IPS-20b (cell line): ENCODE measurements around the gene ADAMTS3.
A peak's percentile ranks its signal among the peaks of the same experiment; 100 is the strongest.

ENCODE experiments used
- H3K27ac ChIP-seq: one replicate; pipeline ENCODE4 v1.5.1; 2013; ENCODE audit warnings: low read length
- H3K27me3 ChIP-seq: 2 replicates; pipeline ENCODE4 v1.6.1; 2013; ENCODE audit warnings: mild to moderate bottlenecking, low read length, inconsistent platforms; ENCODE audit not compliant: insufficient read depth
- H3K36me3 ChIP-seq: 2 replicates; pipeline ENCODE4 v1.6.1; 2013; ENCODE audit warnings: low read depth, mild to moderate bottlenecking, inconsistent platforms, low read length, moderate library complexity; ENCODE audit not compliant: insufficient read depth
- H3K4me1 ChIP-seq: 2 replicates; pipeline ENCODE4 v1.6.1; 2013; ENCODE audit warnings: mild to moderate bottlenecking, control low read depth, inconsistent platforms, low read length, moderate library complexity; ENCODE audit not compliant: insufficient read depth
- H3K4me3 ChIP-seq: 2 replicates; pipeline ENCODE4 v1.5.1; 2013; ENCODE audit warnings: mild to moderate bottlenecking, low read length, inconsistent platforms
- H3K9ac ChIP-seq: 2 replicates; pipeline ENCODE4 v1.6.1; 2013; ENCODE audit warnings: low read depth, mild to moderate bottlenecking, inconsistent platforms, low read length, moderate library complexity
- H3K9me3 ChIP-seq: 2 replicates; pipeline ENCODE4 v1.6.1; 2013; ENCODE audit warnings: mild to moderate bottlenecking, low read depth, low read length, inconsistent platforms; ENCODE audit not compliant: insufficient read depth

ADAMTS3 gene

DNA sequence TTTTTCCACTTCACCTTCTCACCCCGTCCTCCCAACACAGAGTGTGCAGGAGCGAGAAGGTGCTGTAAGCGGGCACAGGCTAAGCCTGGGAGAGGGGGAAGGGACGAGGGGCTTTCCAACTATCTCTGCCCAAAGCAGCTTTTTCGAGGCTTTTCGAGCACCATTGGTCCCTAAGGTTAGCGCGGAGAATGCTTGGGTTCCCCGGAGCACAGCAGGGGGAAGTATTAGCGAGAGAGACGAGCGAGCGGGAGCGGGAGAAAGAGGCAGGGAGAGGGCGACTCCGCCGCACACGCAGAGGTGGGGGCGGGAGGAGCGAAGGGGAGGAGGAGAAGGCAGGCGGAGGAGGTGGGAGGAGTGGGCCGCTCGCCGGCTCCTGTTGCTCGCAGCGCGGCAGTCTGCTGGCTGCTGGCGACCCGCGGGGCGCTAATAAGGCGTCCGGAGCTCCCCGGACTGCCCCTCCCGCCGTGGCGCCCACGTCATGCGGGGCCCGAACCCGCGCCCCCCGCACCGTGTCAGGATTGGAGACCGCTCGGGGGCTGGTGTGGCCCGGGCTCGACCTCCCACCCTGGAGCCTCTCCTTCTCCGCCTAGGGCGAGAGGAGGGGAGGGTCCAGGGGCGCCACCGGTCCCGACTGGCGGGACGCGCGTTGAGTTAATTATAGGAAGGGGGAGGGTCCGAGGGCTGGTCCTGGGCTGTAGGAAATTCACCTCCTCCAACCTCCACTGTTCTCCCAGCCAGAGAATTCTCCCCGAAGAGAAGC, at the start of gene ADAMTS3:
Gene ADAMTS3 (minus strand): TSS at position 263 of the 760 bp plus-strand sequence. CDS start 459 bp downstream, outside the sequence.
- Histone ChIP-seq H3K9ac (peak within 1 kb of the TSS; percentile 78), H3K4me3 (peak within 1 kb of the TSS; percentile 93), H3K36me3 (no peaks in the 10 kb centered on the region), H3K9me3 (no peaks in the 10 kb centered on the region), H3K4me1 (peaks cover 20% of the 10 kb centered on the region), H3K27me3 (peaks cover 9% of the 10 kb centered on the region; the same call in 1 of the 2 replicates), H3K27ac (no peak within 1 kb of the TSS)

DNA sequence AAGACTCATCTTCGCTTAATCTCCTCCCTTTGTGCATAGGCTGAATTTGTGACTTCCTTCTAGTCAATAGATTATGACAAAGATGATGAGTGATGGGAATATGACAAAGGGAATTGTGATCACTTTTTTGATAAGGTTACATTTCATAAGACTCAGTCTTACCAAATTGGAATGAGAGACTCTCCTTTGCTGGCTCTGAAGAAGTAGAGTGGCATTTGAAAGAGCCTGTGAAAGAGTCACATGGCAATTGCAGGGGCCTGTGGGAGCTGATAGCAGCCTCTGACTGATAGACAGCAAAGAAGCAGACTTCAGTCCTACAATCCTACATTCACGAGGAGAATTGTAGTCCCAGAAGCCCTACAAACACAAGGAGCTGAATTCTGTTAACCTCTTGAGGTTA, 44.9 kb upstream of the ADAMTS3 start:
- Histone ChIP-seq H3K27ac (no peak overlapping the region), H3K4me1 (no peaks in the 10 kb centered on the region), H3K9me3 (peaks cover 5% of the 10 kb centered on the region; the same call in 1 of the 2 replicates), H3K27me3 (no peaks in the 10 kb centered on the region), H3K36me3 (no peaks in the 10 kb centered on the region), H3K9ac (no peak overlapping the region), H3K4me3 (no peak overlapping the region)

DNA sequence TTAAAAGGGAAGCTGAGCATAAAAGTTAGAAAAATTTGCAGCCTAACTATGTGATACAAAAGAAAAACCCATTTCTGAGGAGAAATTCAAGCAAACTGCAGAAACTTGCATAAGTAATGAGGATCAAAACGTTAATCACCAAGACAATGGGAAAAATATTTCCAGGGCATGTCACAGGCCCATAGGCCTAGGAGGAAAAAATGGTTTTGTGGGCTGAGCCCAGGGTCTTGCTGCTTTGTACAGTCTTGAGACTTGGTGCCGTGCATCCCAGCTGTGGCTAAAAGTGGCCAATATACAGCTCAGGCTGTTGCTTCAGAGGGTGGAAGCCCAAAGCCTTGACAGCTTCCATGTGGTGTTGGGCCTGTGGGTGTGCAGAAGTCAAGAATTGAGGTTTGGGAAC, 37.7 kb upstream of the ADAMTS3 start:
- no peak overlapping the region for H3K4me3 ChIP-seq
- H3K27me3 ChIP-seq: no peaks in the 10 kb centered on the region
- H3K9me3 ChIP-seq: peaks cover 24% of the 10 kb centered on the region; the same call in 1 of the 2 replicates
- no peak overlapping the region for H3K27ac ChIP-seq
- H3K4me1 ChIP-seq: no peaks in the 10 kb centered on the region
- no peaks in the 10 kb centered on the region for H3K36me3 ChIP-seq
- H3K9ac ChIP-seq: no peak overlapping the region

DNA sequence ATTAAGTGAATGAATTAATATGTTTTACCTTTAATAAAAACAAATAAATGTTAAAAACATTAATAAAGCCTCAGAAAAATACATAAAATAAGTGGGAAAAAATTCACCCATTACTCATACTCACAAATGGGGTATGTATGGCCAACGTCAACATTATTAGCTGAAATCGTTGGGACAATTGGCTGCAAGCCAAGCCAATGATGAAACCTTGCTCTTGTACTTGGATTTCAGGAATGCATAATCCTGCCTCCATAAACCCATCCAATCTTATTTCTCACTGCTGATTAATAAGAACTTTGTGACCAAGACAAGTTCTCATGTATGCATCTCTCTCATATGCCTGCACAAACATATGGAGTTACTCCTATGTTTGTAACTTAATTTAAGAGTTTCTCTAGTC, 35.3 kb upstream of the ADAMTS3 start:
- no peak overlapping the region for H3K4me3 ChIP-seq
- no peaks in the 10 kb centered on the region for H3K36me3 ChIP-seq
- peaks cover 24% of the 10 kb centered on the region; the same call in 1 of the 2 replicates for H3K9me3 ChIP-seq
- H3K9ac ChIP-seq: no peak overlapping the region
- H3K4me1 ChIP-seq: no peaks in the 10 kb centered on the region
- H3K27ac ChIP-seq: no peak overlapping the region
- H3K27me3 ChIP-seq: no peaks in the 10 kb centered on the region

DNA sequence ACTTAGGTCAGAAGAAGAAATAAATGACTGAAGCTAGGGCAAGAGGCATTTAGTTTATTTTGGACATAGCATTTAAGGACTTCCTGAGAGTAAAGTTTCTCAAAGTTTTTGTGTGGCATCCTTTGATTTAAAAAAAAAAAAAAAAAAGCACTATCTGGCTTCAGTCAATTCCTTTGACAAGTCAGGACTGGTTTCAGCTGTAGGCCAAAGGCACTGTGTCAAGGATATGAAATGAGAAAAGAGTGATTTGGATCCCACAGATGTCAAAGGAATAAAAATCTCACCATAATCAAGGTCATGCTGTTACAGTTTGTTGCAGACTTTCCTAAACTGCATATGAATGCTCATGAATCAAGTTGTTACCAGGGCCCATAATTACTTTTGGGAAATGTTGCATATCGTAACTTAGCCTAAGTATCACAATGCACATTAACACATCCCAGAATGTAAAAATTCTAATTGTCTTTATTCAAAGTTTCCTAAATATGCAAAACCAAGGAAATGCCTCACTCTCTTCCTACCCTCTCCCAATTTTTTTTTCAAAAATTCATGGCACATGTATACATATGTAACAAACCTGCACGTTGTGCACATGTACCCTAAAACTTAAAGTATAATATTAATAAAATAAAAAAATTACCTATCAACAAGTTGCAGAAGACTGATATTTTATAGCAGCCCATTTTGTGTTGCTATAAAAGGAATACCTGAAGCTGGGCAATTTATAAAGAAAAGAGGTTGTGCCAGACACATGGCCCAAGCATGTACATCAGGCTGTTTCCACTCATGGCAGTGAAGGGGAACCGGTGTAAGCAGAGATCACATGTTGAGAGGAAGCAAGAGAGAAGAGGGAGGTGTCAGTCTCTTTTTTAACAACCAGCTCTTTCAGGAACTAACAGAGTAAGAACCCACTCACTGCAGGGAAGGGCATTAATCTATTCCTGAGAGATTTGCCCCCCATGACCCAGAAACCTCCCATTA, 33.7 kb upstream of the ADAMTS3 start:
- Histone ChIP-seq H3K9ac (no peak overlapping the region), H3K27ac (no peak overlapping the region), H3K4me1 (no peaks in the 10 kb centered on the region), H3K27me3 (no peaks in the 10 kb centered on the region), H3K36me3 (no peaks in the 10 kb centered on the region), H3K9me3 (peaks cover 20% of the 10 kb centered on the region; the same call in 1 of the 2 replicates), H3K4me3 (no peak overlapping the region)

DNA sequence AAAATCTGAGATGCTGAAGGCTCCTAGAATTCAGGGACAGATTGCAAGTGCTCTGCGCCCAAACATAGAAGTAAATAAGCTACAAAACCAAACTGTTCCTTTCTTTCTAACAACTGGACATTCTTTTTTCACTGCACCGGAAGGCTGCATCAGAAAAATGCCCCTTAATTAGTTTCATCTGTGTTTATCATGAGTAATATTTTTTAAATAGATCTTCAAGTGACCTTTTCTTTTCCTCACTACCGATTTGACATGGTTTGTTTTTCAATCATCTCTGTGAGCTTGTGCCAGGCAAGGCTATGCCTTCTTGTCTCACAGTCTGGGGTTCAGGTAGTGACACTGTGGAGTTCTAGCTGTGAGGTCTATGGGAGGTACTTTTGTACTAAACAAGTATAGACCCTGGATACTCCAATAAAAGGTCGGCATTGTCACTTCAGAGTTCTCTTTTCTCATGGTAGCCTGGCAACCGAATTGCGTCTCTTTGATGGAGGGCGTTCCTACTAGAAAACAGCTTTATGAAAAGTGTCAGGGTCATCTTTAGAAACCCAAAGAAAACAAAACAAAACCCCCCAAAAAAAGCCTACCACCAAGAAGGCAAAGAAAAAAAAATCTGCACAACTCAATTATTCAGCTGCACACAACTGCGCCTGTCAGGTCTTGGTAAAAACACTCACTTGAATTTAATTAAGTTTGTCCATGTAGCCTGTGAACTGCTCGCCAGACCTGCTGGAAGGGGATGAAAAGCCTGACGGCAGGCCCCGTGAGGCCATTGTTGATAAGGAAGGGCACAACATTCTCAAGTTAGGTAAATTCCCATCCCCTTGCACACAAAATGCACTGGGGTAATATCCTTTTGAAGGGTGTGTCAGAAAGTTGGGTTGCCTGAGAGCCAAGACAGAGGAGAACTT, 22.8 kb upstream of the ADAMTS3 start:
- H3K27ac ChIP-seq: no peak overlapping the region
- H3K4me1 ChIP-seq: no peaks in the 10 kb centered on the region
- no peaks in the 10 kb centered on the region for H3K36me3 ChIP-seq
- no peak overlapping the region for H3K4me3 ChIP-seq
- H3K27me3 ChIP-seq: no peaks in the 10 kb centered on the region
- peaks cover 10% of the 10 kb centered on the region; the same call in 1 of the 2 replicates for H3K9me3 ChIP-seq
- no peak overlapping the region for H3K9ac ChIP-seq

DNA sequence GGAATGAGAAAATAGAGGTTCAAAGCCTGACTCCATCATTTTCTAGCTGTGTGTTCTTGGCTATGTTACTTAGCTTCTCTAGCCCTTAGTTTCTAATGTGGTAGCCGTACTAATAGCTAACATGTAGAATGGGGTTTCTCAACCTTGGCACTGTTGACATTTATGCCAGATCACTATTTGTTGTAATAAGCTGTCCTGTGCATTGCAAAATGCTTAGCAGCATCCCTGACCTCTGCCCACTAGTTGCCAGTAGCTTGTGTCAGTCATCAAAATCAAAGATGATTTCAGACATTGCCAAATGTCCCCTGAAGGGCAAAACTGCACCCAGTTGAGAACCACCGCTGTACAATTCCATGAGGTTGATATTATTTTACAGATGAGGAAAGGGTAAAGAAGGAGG, 18.3 kb upstream of the ADAMTS3 start:
- Histone ChIP-seq H3K9ac (no peak overlapping the region), H3K9me3 (peaks cover 5% of the 10 kb centered on the region; the same call in 1 of the 2 replicates), H3K4me3 (no peak overlapping the region), H3K27me3 (no peaks in the 10 kb centered on the region), H3K27ac (no peak overlapping the region), H3K36me3 (no peaks in the 10 kb centered on the region), H3K4me1 (no peaks in the 10 kb centered on the region)

DNA sequence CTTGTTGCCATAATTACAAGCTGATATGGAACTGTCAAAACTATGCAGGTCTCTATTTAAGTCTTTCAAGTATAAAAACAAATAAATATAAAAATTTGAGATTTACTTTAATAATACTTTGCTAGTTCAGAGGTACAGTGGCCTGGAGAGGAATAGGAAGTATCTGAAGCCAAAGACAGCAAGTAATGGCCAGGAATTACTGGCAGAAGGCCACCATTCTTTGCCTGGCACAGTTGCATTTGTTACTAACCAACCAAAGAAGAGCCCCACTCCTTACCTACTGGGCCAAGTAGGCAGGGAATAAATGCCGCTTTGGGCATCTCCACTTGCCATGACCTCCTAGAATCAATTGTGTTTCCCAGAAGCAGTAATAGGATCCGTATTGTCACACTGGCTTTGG, 13.8 kb upstream of the ADAMTS3 start:
- no peak overlapping the region for H3K4me3 ChIP-seq

DNA sequence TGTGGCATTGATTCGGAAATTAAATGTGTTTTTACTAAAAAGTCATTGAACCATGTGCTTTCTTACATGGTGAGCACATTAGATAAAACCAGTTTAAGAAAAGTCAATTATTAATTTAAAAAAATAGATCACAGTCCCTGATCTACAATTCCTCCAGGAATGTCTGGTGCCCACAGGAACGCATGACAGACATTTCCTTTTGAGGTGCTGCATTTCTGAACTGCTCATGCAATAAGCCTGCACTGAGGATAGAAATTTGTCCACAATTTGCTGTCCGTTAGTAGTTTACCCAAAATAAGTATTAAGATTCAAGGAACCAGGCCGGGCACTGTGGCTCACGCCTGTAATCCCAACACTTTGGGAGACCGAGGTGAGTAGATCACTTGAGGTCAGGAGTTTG, 8.2 kb upstream of the ADAMTS3 start:
- H3K9me3 ChIP-seq: no peaks in the 10 kb centered on the region
- no peak overlapping the region for H3K9ac ChIP-seq
- no peaks in the 10 kb centered on the region for H3K36me3 ChIP-seq
- no peak overlapping the region for H3K4me3 ChIP-seq
- no peaks in the 10 kb centered on the region for H3K4me1 ChIP-seq
- H3K27me3 ChIP-seq: no peaks in the 10 kb centered on the region
- H3K27ac ChIP-seq: no peak overlapping the region

More for the DNA sequence above, 13.8 kb upstream of the ADAMTS3 start:
- no peaks in the 10 kb centered on the region for H3K27me3 ChIP-seq
- H3K9ac ChIP-seq: no peak overlapping the region
- H3K27ac ChIP-seq: no peak overlapping the region
- no peaks in the 10 kb centered on the region for H3K36me3 ChIP-seq
- H3K4me1 ChIP-seq: no peaks in the 10 kb centered on the region
- H3K9me3 ChIP-seq: no peaks in the 10 kb centered on the region

DNA sequence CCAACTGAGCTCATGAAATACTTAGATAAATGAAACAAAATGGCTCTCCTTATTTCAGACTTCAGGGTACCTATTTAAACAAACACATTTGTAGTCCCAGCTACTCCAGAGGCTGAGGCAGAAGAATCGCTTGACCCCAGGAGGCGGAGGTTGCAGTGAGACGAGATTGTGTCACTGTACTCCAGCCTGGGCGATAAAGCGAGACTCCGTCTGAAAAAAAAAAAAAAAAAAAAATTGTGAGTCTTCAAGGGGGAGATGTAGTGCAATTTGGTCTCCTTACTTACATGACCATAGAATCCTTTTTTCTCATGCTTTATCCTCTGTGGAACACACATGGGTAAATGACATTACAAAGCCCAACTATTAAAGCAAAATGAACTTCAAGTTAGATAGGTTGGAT, 2.3 kb upstream of the ADAMTS3 start:
- no peaks in the 10 kb centered on the region for H3K36me3 ChIP-seq
- no peak overlapping the region for H3K9ac ChIP-seq
- no peaks in the 10 kb centered on the region for H3K9me3 ChIP-seq
- H3K27me3 ChIP-seq: peaks cover 9% of the 10 kb centered on the region; the same call in 1 of the 2 replicates
- H3K4me3 ChIP-seq: no peak overlapping the region
- no peak overlapping the region for H3K27ac ChIP-seq
- H3K4me1 ChIP-seq: peaks cover 19% of the 10 kb centered on the region

DNA sequence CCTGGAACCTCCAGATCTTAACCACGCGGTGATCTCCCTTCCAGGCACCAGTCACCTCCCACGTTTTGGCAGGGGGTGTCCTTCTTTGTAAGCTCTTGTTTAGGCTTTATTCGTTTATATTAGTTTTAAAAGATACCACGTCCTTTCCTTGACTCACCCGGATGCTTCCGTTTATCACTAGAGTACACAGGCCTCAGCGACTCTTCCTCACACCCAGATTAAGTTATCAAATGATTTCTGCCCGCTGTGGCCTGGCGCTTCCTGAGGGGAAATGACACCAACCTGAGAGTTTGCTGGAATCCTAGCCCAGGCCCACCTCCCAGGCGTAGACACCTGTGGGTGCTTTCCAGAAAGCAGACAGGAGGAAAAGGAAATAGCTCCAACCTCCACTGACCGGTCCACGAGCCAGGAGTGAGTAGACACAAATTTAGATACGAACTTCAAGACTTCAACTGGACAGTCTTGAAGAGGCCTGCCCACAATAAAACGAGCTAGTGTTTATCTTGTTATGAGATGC, 756 bp upstream of the ADAMTS3 start:
- Histone ChIP-seq H3K4me1 (peaks cover 20% of the 10 kb centered on the region), H3K4me3 (peak overlapping the region; percentile 93), H3K27me3 (peaks cover 9% of the 10 kb centered on the region; the same call in 1 of the 2 replicates), H3K27ac (no peak overlapping the region), H3K9me3 (no peaks in the 10 kb centered on the region), H3K9ac (peak overlapping the region; percentile 78; the same call in 1 of the 2 replicates), H3K36me3 (no peaks in the 10 kb centered on the region)
